CD14-positive monocyte (primary cell): Measurements from ENCODE around the gene PSENEN. TPM values are rescaled to one million over a fixed set of nuclear protein-coding genes. Genes with fewer than 3 reads are reported as not detected.

ENCODE experiments used
- DNase-seq, 3 donors: peaks; one replicate each; pipeline ENCODE4 v3.0.0-alpha.2; 2011 to 2022
- H2AFZ ChIP-seq: 2 replicates; pipeline ENCODE4 v1.6.0; 2012; ENCODE audit warnings: mild to moderate bottlenecking, low read depth, low read length, inconsistent platforms; ENCODE audit not compliant: insufficient read depth, poor library complexity, severe bottlenecking
- H3K27ac ChIP-seq, 2 donors: 1 replicate in 1 of 2; 2 replicates in 1 of 2; pipeline ENCODE4 v1.5.1; 2012 to 2013; ENCODE audit warnings: low read length in 2 of 2, control low read depth in 1 of 2, inconsistent platforms in 1 of 2, low read depth in 1 of 2, mild to moderate bottlenecking in 1 of 2
- H3K27me3 ChIP-seq, 2 donors: one replicate each; pipeline versions ENCODE4 v1.6.0 to v1.6.1; 2011 to 2013; ENCODE audit warnings: low read length in 2 of 2; ENCODE audit not compliant: control insufficient read depth in 2 of 2, insufficient read depth in 2 of 2
- H3K36me3 ChIP-seq, 2 donors: replicated peaks in 1 of 2; 1 replicate in 1 of 2; 2 replicates in 1 of 2; pipeline versions ENCODE4 v1.5.1 to v1.6.1; 2012 to 2013; ENCODE audit warnings: low read length in 2 of 2, control low read depth in 1 of 2, inconsistent platforms in 1 of 2, mild to moderate bottlenecking in 1 of 2; ENCODE audit not compliant: insufficient read depth in 2 of 2, control insufficient read depth in 1 of 2
- H3K4me1 ChIP-seq, 2 donors: 1 replicate in 1 of 2; 2 replicates in 1 of 2; pipeline versions ENCODE4 v1.5.1 to v1.6.1; 2012 to 2013; ENCODE audit warnings: low read length in 2 of 2, control low read depth in 1 of 2, inconsistent platforms in 1 of 2, mild to moderate bottlenecking in 1 of 2, moderate library complexity in 1 of 2; ENCODE audit not compliant: insufficient read depth in 2 of 2, control insufficient read depth in 1 of 2
- H3K4me2 ChIP-seq: replicated peaks from 2 replicates; pipeline ENCODE3; 2012; ENCODE audit warnings: low read length, moderate library complexity, mild to moderate bottlenecking; ENCODE audit not compliant: poor library complexity, severe bottlenecking; ENCODE audit errors: extremely low read depth
- H3K4me3 ChIP-seq, 3 experiments: fragments of 200-600 bp in 1 of 3; sonication (generic) in 1 of 3; replicated peaks in 1 of 3; 1 replicate in 2 of 3; 2 replicates in 1 of 3; pipeline ENCODE4 v1.5.1; 2011 to 2013; ENCODE audit warnings: low read length in 3 of 3, mild to moderate bottlenecking in 3 of 3, control low read depth in 2 of 3, low read depth in 2 of 3, inconsistent platforms in 1 of 3, moderate library complexity in 1 of 3
- H3K79me2 ChIP-seq: 2 replicates; pipeline ENCODE4 v1.6.0; 2012; ENCODE audit warnings: mild to moderate bottlenecking, control low read depth, inconsistent platforms, low read length, moderate library complexity; ENCODE audit not compliant: insufficient read depth
- H3K9ac ChIP-seq: 2 replicates; pipeline ENCODE4 v1.6.0; 2017; ENCODE audit warnings: low read length, mild to moderate bottlenecking; ENCODE audit not compliant: insufficient read depth, poor library complexity, severe bottlenecking
- H3K9me3 ChIP-seq, 2 donors: replicated peaks in 1 of 2; 1 replicate in 1 of 2; 2 replicates in 1 of 2; pipeline versions ENCODE4 v1.5.1 to v1.6.1; 2012 to 2013; ENCODE audit warnings: low read length in 2 of 2, control low read depth in 1 of 2; ENCODE audit not compliant: control insufficient read depth in 1 of 2, insufficient read depth in 1 of 2
- H4K20me1 ChIP-seq: 2 replicates; pipeline ENCODE4 v1.6.0; 2012; ENCODE audit warnings: mild to moderate bottlenecking, low read length, control low read depth, moderate library complexity; ENCODE audit not compliant: insufficient read depth
- H3K27ac Mint-ChIP-seq, 7 donors: one replicate each; pipeline ENCODE4 v1.8.0; 2020; ENCODE audit warnings: mild to moderate bottlenecking in 7 of 7, mixed read lengths in 7 of 7, moderate library complexity in 6 of 7, inconsistent platforms in 2 of 7
- H3K27me3 Mint-ChIP-seq, 3 donors: one replicate each; pipeline ENCODE4 v1.8.0; 2021 to 2022; ENCODE audit warnings: low read depth in 3 of 3, mild to moderate bottlenecking in 3 of 3, mixed read lengths in 3 of 3, moderate library complexity in 3 of 3, inconsistent platforms in 1 of 3
- H3K36me3 Mint-ChIP-seq, 2 donors: one replicate each; pipeline ENCODE4 v1.8.0; 2020; ENCODE audit warnings: mixed read lengths in 2 of 2, inconsistent platforms in 1 of 2, mild to moderate bottlenecking in 1 of 2
- H3K4me1 Mint-ChIP-seq: one replicate; pipeline ENCODE4 v1.8.0; 2020; ENCODE audit warnings: mild to moderate bottlenecking, mixed read lengths
- H3K4me3 Mint-ChIP-seq, 2 donors: one replicate each; pipeline ENCODE4 v1.8.0; 2020; ENCODE audit warnings: mild to moderate bottlenecking in 2 of 2, mixed read lengths in 2 of 2, moderate library complexity in 1 of 2
- H3K9me3 Mint-ChIP-seq, 7 donors: one replicate each; pipeline ENCODE4 v1.8.0; 2020 to 2022; ENCODE audit warnings: mixed read lengths in 7 of 7, mild to moderate bottlenecking in 6 of 7, moderate library complexity in 6 of 7, inconsistent platforms in 2 of 7
- CTCF ChIP-seq: fragments of 200-600 bp; IDR thresholded peaks from one replicate; pipeline ENCODE4 v1.8.0; 2022; ENCODE audit warnings: antibody characterized with exemption, mild to moderate bottlenecking
- WGBS: methylation state at CpG from one replicate; pipeline ENCODE4 v1.1.5; 2013; ENCODE audit warnings: missing lambda C conversion rate; ENCODE audit not compliant: insufficient coverage; 5-methylcytosine and 5-hydroxymethylcytosine counted together
- intact Hi-C, 2 donors: fragments of 100-400 bp; cut with micrococcal nuclease; formaldehyde crosslinking; loops; one replicate each; pipeline versions ENCODE4 v1.15.0 to v1.15.1; 2023
- polyA plus RNA-seq, 3 donors: library from polyadenylated mRNA; depleted of rRNA in 1 of 3; unstranded in 2 of 3; stranded (reverse) in 1 of 3; fragments of 300-500 nt in 2 of 3; fragments of >200 nt in 1 of 3; fragmentation: Illumina TruSeq in 2 of 3; gene quantifications; 1 replicate in 2 of 3; 2 replicates in 1 of 3; pipeline ENCODE4 v1.2.3, GENCODE V29; 2012 to 2021

PSENEN gene
- polyA plus RNA-seq, 3 donors: 29.7 to 149 (median 129) TPM

- H3K4me1 ChIP-seq: no peaks in the 10 kb centered on the region
- TF ChIP-seq CTCF: no peak
- H2AFZ ChIP-seq: no peak overlapping the region
- no peak overlapping the region for H3K4me2 ChIP-seq
- no peak overlapping the region for H3K4me3 Mint-ChIP-seq
- peaks cover 2 to 7% of the 10 kb centered on the region in 2 donors for H3K36me3 ChIP-seq
- peak overlapping the region in 1 of 7 donors; percentile 71 for H3K27ac Mint-ChIP-seq
- no peaks in the 10 kb centered on the region for H4K20me1 ChIP-seq
- no peaks in the 10 kb centered on the region for H3K79me2 ChIP-seq
- H3K27ac ChIP-seq: no peak overlapping the region
- H3K4me1 Mint-ChIP-seq: no peaks in the 10 kb centered on the region
- 80% methylated on average over 20 of the region's 20 CpGs for WGBS
- DNase-seq: peak in 1 of 3 donors; percentile 3
- intact Hi-C loops: no loop called here
- peaks cover 0 to under 1% of the 10 kb centered on the region in 2 donors for H3K27me3 ChIP-seq
- H3K36me3 Mint-ChIP-seq: peaks cover under 1 to 6% of the 10 kb centered on the region in 2 donors
- peaks cover 11 to 19% (median 14%) of the 10 kb centered on the region in 3 donors for H3K27me3 Mint-ChIP-seq
- H3K4me3 ChIP-seq: no peak overlapping the region
- peaks cover 0 to under 1% (median 0%) of the 10 kb centered on the region in 7 donors for H3K9me3 Mint-ChIP-seq
- H3K9me3 ChIP-seq: no peaks in the 10 kb centered on the region
- no peak overlapping the region for H3K9ac ChIP-seq
These were observed 45.7 kb downstream of the PSENEN start for GRCh38 chr19:35790981-35791813.

GRCh38 chr19:35791814-35792279 lies 46.4 kb downstream of the PSENEN start:
- 94% methylated on average over 6 of the region's 9 CpGs for WGBS
- Histone ChIP-seq H3K4me3 (no peak overlapping the region), H3K36me3 (peaks cover 0 to 7% of the 10 kb centered on the region in 2 donors), H3K27ac (no peak overlapping the region), H2AFZ (no peak overlapping the region), H3K79me2 (no peaks in the 10 kb centered on the region), H4K20me1 (no peaks in the 10 kb centered on the region), H3K27me3 (peaks cover 2 to 7% of the 10 kb centered on the region in 2 donors), H3K4me1 (no peaks in the 10 kb centered on the region), H3K9ac (no peak overlapping the region), H3K4me2 (no peak overlapping the region), H3K9me3 (no peaks in the 10 kb centered on the region)
- Mint-ChIP-seq H3K27me3 (peaks cover 17 to 26% (median 20%) of the 10 kb centered on the region in 3 donors), H3K27ac (no peak overlapping the region), H3K9me3 (peaks cover 0 to 5% (median 0%) of the 10 kb centered on the region in 7 donors), H3K4me3 (no peak overlapping the region), H3K36me3 (peaks cover 0 to 4% of the 10 kb centered on the region in 2 donors), H3K4me1 (no peaks in the 10 kb centered on the region)
- no peak for DNase-seq
- intact Hi-C loops: no loop called here
- no peak for TF ChIP-seq CTCF
